Measurements from ENCODE around the gene NEK7. TPM values are rescaled to one million over a fixed set of nuclear protein-coding genes. Genes with fewer than 3 reads are reported as not detected.

The NEK7 gene
- total RNA-seq, 1 donor from 2014 or later, result 63.2 TPM

DNA sequence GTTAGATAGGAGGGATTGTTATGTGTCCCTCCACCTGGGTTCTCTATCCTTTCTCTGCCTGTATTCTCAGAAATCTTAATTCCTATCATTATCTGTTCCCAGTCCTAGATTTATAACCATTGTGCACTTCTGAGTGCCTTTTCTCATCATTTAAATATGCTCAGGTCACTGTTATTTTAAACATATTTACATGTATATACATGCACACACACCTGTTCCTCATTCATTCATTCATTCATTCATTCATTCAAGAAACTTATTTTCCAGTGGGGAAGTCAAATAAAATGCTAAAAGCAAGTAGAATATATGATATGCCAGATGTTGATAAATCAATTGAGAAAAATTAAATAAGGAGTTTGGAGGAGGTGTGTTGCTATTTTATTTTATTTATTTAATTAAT is 110.3 kb downstream of the NEK7 start:
- H3K27ac Mint-ChIP-seq, result no peak overlapping the region
- H3K4me3 Mint-ChIP-seq, result no peak overlapping the region
- TF ChIP-seq, protein P1, sequence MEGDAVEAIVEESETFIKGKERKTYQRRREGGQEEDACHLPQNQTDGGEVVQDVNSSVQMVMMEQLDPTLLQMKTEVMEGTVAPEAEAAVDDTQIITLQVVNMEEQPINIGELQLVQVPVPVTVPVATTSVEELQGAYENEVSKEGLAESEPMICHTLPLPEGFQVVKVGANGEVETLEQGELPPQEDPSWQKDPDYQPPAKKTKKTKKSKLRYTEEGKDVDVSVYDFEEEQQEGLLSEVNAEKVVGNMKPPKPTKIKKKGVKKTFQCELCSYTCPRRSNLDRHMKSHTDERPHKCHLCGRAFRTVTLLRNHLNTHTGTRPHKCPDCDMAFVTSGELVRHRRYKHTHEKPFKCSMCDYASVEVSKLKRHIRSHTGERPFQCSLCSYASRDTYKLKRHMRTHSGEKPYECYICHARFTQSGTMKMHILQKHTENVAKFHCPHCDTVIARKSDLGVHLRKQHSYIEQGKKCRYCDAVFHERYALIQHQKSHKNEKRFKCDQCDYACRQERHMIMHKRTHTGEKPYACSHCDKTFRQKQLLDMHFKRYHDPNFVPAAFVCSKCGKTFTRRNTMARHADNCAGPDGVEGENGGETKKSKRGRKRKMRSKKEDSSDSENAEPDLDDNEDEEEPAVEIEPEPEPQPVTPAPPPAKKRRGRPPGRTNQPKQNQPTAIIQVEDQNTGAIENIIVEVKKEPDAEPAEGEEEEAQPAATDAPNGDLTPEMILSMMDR (IDR thresholded peaks at IDR 0.05; ENCODE audit: unreplicated experiment), result no peak
- H3K4me1 Mint-ChIP-seq, result peaks cover 2% of the 10 kb centered on the region
- H3K36me3 Mint-ChIP-seq, result peaks cover 16% of the 10 kb centered on the region
- no peaks in the 10 kb centered on the region for H3K27me3 Mint-ChIP-seq (ENCODE audit: low read depth)
- DNase-seq (ENCODE audit: low spot score in 2 of 2, unreplicated experiment in 2 of 2), result no peak
- H3K9me3 Mint-ChIP-seq, result no peaks in the 10 kb centered on the region

DNA sequence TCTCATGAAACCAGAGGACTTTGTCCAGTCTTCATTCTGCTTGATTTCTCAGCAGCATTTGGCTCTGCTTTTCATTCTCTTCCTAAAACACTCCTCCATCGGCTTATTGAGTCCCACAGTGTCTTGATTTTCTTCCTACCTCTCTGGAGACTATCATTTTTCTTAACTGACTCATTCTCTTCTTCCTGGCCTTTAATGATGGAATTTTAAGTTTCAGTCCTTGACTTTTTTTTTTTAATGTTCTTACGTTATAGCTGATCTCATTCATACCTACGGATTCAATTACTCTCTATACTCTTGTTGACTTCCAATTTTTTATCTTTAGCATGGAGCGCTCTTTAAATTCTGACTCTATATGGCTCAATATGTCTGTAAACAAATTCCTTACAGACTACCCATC is 111.1 kb downstream of the NEK7 start:
- TF ChIP-seq, protein P1 (IDR thresholded peaks at IDR 0.05; ENCODE audit: unreplicated experiment), result no peak
- Mint-ChIP-seq H3K27ac (no peak overlapping the region), H3K4me1 (peaks cover 10% of the 10 kb centered on the region), H3K9me3 (no peaks in the 10 kb centered on the region), H3K27me3 (ENCODE audit: low read depth) (no peaks in the 10 kb centered on the region), H3K4me3 (no peak overlapping the region), H3K36me3 (peaks cover 14% of the 10 kb centered on the region)
- no peak for DNase-seq (ENCODE audit: low spot score in 2 of 2, unreplicated experiment in 2 of 2)

DNA sequence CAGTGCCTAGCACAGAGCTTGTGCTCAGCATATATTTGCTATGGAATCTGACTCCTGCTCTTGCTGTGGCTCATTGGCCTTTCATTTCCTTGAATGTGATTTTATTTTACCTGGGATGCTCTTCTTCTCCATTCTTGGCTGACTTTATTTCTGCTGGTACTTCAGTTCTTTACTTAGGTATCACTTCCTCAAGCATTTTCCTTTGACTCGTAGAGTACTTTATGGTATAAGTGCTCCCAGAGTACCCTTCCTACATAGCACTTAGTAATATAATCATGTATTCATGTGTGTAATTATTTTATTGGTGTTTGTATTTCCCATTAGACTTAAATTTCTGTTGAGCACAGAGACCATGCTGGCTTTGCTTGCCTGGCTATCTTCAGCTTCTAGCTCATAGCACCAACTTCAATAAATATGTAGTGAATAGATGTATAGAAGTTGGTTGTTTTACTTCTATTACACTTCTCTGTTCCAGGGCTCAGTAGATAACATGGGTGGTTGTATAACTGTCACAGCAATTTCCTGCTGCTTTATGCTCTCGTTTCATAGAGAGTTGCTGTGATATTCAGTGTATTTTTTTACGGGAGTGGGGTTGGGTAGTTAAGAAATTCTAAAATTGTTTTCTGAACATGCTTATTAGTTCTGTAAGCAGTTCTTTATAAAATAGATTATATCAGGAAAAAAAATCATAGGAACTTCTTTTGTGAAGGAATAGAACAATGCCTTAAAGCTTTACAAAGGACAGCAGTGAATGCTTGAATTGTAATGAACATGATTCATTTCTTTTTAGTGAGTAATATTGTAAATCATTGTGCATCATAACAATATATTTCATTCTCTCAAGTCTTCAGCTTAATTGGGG is 112.2 kb downstream of the NEK7 start:
- DNase-seq (ENCODE audit: low spot score in 2 of 2, unreplicated experiment in 2 of 2), result no peak
- H3K4me1 Mint-ChIP-seq, result peaks cover 20% of the 10 kb centered on the region
- H3K36me3 Mint-ChIP-seq, result peaks cover 11% of the 10 kb centered on the region
- no peak overlapping the region for H3K4me3 Mint-ChIP-seq
- H3K27ac Mint-ChIP-seq, result no peak overlapping the region
- TF ChIP-seq, protein P1 (IDR thresholded peaks at IDR 0.05; ENCODE audit: unreplicated experiment), result no peak
- no peaks in the 10 kb centered on the region for H3K9me3 Mint-ChIP-seq
- no peaks in the 10 kb centered on the region for H3K27me3 Mint-ChIP-seq (ENCODE audit: low read depth)

DNA sequence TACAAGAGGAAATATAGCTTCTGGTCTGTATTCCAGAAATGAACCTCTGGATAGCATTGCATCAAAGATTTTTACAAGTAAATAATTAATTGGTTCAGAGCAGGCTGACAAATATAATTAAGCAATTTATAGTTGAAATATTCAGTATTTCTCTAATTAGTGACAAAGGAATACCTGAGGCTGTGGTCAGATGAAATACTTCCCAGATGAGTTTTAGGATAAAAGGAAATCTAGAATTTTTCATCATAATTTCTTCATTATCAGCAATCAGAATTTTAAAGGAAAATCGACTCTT is 112.8 kb downstream of the NEK7 start:
- peaks cover 11% of the 10 kb centered on the region for H3K36me3 Mint-ChIP-seq
- H3K4me3 Mint-ChIP-seq, result no peak overlapping the region
- H3K27ac Mint-ChIP-seq, result no peak overlapping the region
- no peak for DNase-seq (ENCODE audit: low spot score in 2 of 2, unreplicated experiment in 2 of 2)
- TF ChIP-seq, protein P1 (IDR thresholded peaks at IDR 0.05; ENCODE audit: unreplicated experiment), result no peak
- H3K27me3 Mint-ChIP-seq (ENCODE audit: low read depth), result no peaks in the 10 kb centered on the region
- no peaks in the 10 kb centered on the region for H3K9me3 Mint-ChIP-seq
- peaks cover 22% of the 10 kb centered on the region for H3K4me1 Mint-ChIP-seq

DNA sequence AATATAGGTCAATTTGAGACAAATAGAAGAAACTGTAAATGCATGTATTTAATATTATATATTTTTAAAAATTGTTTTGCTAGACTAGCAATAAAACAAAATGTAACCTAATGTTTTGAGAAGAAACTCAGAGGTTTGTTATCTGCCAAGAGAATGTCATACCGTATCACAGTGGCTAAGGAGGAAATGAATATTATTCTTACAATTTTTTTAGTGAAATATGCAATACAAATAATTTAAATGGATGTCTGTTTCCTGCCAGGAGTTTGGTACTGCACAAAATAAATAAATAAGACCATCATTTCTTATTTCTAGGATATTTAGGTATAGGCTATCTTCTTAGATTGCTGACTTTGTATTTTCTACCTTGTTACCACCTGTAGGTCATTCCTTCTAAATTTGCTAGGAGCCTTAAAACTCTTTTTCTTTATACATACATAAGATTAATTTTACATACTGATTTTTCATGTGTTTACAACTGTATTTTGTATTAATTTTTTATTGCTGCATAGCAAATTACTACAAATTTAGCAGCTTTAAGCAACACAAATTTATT is 113.6 kb downstream of the NEK7 start:
- no peak overlapping the region for H3K4me3 Mint-ChIP-seq
- TF ChIP-seq, protein P1 (IDR thresholded peaks at IDR 0.05; ENCODE audit: unreplicated experiment), result no peak
- H3K9me3 Mint-ChIP-seq, result no peaks in the 10 kb centered on the region
- peaks cover 22% of the 10 kb centered on the region for H3K4me1 Mint-ChIP-seq
- no peak for DNase-seq (ENCODE audit: low spot score in 2 of 2, unreplicated experiment in 2 of 2)
- H3K27me3 Mint-ChIP-seq (ENCODE audit: low read depth), result no peaks in the 10 kb centered on the region
- H3K36me3 Mint-ChIP-seq, result peaks cover 6% of the 10 kb centered on the region
- H3K27ac Mint-ChIP-seq, result no peak overlapping the region

Data from mesothelial cell of epicardium (in vitro differentiated cells).